Testis (tissue), 3 donors: Measurements from ENCODE around the gene ULBP3. TPM values are rescaled to one million over a fixed set of nuclear protein-coding genes. Genes with fewer than 3 reads are reported as not detected.

ENCODE experiments used
- DNase-seq: peaks from one replicate; pipeline ENCODE4 v3.0.0-alpha.2; 2019
- H3K27ac ChIP-seq, 2 donors: fragments of 200-600 bp; sonication (generic); one replicate each; pipeline ENCODE4 v1.5.1; 2019
- H3K27me3 ChIP-seq: fragments of 200-600 bp; sonication (generic); one replicate; pipeline ENCODE4 v1.5.1; 2019
- H3K36me3 ChIP-seq: fragments of 200-600 bp; sonication (generic); one replicate; pipeline ENCODE4 v1.5.1; 2017; ENCODE audit warnings: low read depth; ENCODE audit errors: missing control alignments
- H3K4me1 ChIP-seq: fragments of 200-600 bp; sonication (generic); one replicate; pipeline ENCODE4 v1.5.1; 2019
- H3K4me3 ChIP-seq, 2 donors: fragments of 200-600 bp; sonication (generic); one replicate each; pipeline ENCODE4 v1.5.1; 2017 to 2019
- H3K9me3 ChIP-seq: fragments of 200-600 bp; sonication (generic); one replicate; pipeline ENCODE4 v1.5.1; 2017
- CTCF ChIP-seq, 3 experiments: fragments of 450-650 bp in 2 of 3; fragments of 200-600 bp in 1 of 3; sonication (generic) in 1 of 3; IDR thresholded peaks; one replicate each; pipeline ENCODE4 v1.5.1; 2016 to 2019; ENCODE audit warnings: antibody characterized with exemption in 3 of 3, mild to moderate bottlenecking in 2 of 3, moderate library complexity in 1 of 3
- POLR2A ChIP-seq: fragments of 450-650 bp; IDR thresholded peaks from one replicate; pipeline ENCODE4 v1.6.1; 2017; ENCODE audit warnings: antibody characterized with exemption, mild to moderate bottlenecking, moderate library complexity
- WGBS, 2 donors: methylation state at CpG; one replicate each; pipeline ENCODE4 v1.1.5; 2018; 5-methylcytosine and 5-hydroxymethylcytosine counted together
- intact Hi-C: fragments of 100-400 bp; cut with DNase I; formaldehyde crosslinking; loops from one replicate; pipeline ENCODE4 v1.15.1; 2023; ENCODE audit warnings: low total_unique reads
- polyA plus RNA-seq: library from polyadenylated mRNA; stranded (reverse); fragments of 350-450 nt; fragmentation: Illumina TruSeq; extraction: RNeasy Lipid Tissue Mini Kit (QIAGEN cat#74804); gene quantifications from one replicate; pipeline ENCODE4 v1.2.3, GENCODE V29; 2014; ENCODE audit warnings: low read depth, low replicate concordance; ENCODE audit not compliant: insufficient read depth
- total RNA-seq, 2 donors: library from RNA; depleted of rRNA; stranded (reverse); fragments of >200 nt; gene quantifications; one replicate each; pipeline ENCODE4 v1.2.3, GENCODE V29; 2016

ULBP3 gene
- total and polyA plus RNA-seq, 3 donors from 2014 or later: 10.3 to 48.3 (median 33.5) TPM

- TF ChIP-seq POLR2A: no peak
- no peak for TF ChIP-seq CTCF (IDR thresholded peaks at IDR 0.05)
- no peaks in the 10 kb centered on the region for H3K27me3 ChIP-seq
- intact Hi-C loops: no loop called here
Measured at GRCh38 chr6:150033207-150033771, 35.6 kb downstream of the ULBP3 start.

DNA sequence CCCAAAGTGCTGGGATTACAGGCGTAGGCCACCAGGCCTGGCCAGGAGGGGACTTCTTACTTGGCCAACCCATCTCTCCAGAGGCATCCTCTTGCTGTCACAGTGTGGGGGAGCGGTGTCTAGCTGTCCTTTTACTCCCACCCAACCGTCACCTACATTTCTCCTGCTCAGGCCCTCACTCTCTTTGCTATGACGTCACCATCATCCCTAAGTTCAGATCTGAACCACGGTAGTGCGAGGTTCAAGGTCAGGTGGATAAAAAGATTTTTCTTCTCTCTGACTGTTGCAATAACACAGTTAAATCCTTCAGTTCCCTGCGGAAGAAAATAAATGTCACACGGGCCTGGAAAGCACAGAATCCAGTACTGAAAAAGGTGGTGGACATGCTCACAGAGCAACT is 36.3 kb downstream of the ULBP3 start:
- H3K9me3 ChIP-seq: no peaks in the 10 kb centered on the region
- intact Hi-C loops: no loop called here
- H3K27me3 ChIP-seq: no peaks in the 10 kb centered on the region
- no peaks in the 10 kb centered on the region for H3K36me3 ChIP-seq
- H3K4me3 ChIP-seq: no peak overlapping the region
- 78 to 81% methylated on average over 8 of the region's 8 CpGs for WGBS, 2 donors
- TF ChIP-seq CTCF (IDR thresholded peaks at IDR 0.05): no peak
- TF ChIP-seq POLR2A: no peak
- H3K27ac ChIP-seq: no peak overlapping the region
- DNase-seq: no peak
- H3K4me1 ChIP-seq: no peaks in the 10 kb centered on the region

More at GRCh38 chr6:150033207-150033771, 35.6 kb downstream of the ULBP3 start:
- H3K9me3 ChIP-seq: no peaks in the 10 kb centered on the region
- WGBS, 2 donors: 79 to 90% methylated on average over 6 of the region's 6 CpGs
- H3K4me1 ChIP-seq: no peaks in the 10 kb centered on the region
- no peaks in the 10 kb centered on the region for H3K36me3 ChIP-seq
- H3K4me3 ChIP-seq: no peak overlapping the region
- DNase-seq: no peak
- no peak overlapping the region for H3K27ac ChIP-seq

- Histone ChIP-seq H3K27ac (no peak overlapping the region), H3K9me3 (no peaks in the 10 kb centered on the region), H3K4me1 (peaks cover 4% of the 10 kb centered on the region), H3K27me3 (no peaks in the 10 kb centered on the region), H3K36me3 (no peaks in the 10 kb centered on the region), H3K4me3 (no peak overlapping the region)
- DNase-seq: no peak
- TF ChIP-seq POLR2A: no peak
- TF ChIP-seq CTCF (IDR thresholded peaks at IDR 0.05): no peak
- intact Hi-C loops: no loop called here
- WGBS, 2 donors: 69% methylated on average over 3 of the region's 3 CpGs
Measured at GRCh38 chr6:150030611-150031010, 38.3 kb downstream of the ULBP3 start.

- Histone ChIP-seq H3K4me3 (no peak overlapping the region), H3K4me1 (peaks cover 9% of the 10 kb centered on the region), H3K27ac (no peak overlapping the region), H3K36me3 (no peaks in the 10 kb centered on the region), H3K9me3 (no peaks in the 10 kb centered on the region), H3K27me3 (no peaks in the 10 kb centered on the region)
- WGBS, 2 donors: 68 to 83% methylated on average over 4 of the region's 4 CpGs
- TF ChIP-seq POLR2A (no peak), CTCF (IDR thresholded peaks at IDR 0.05) (no peak)
- DNase-seq: no peak
- intact Hi-C loops: no loop called here
Measured at GRCh38 chr6:150029749-150030148, 39.2 kb downstream of the ULBP3 start.

GRCh38 chr6:150029276-150029675 is 39.6 kb downstream of the ULBP3 start:
- TF ChIP-seq CTCF (IDR thresholded peaks at IDR 0.05): no peak
- no peak for TF ChIP-seq POLR2A
- Histone ChIP-seq H3K27me3 (no peaks in the 10 kb centered on the region), H3K4me1 (peaks cover 9% of the 10 kb centered on the region), H3K4me3 (no peak overlapping the region), H3K27ac (no peak overlapping the region), H3K36me3 (no peaks in the 10 kb centered on the region), H3K9me3 (no peaks in the 10 kb centered on the region)
- intact Hi-C loops: no loop called here
- DNase-seq: no peak
- WGBS, 2 donors: 89 to 90% methylated on average over 7 of the region's 7 CpGs
